ENCODE measurements around the gene ZDHHC14.

- TF ChIP-seq POLR2A (IDR thresholded peaks at IDR 0.05) (no peak), CTCF (IDR thresholded peaks at IDR 0.05) (no peak)
Measured at GRCh38 chr6:157723376-157723775, 342.4 kb downstream of the ZDHHC14 start.
